Measurements from ENCODE around the gene BTF3. TPM values are rescaled to one million over a fixed set of nuclear protein-coding genes. Genes with fewer than 3 reads are reported as not detected.
"Not testable (repeated sequence)": the region's sequence is repeated elsewhere in the genome, so short reads cannot be mapped to it uniquely, and the experiment has no call there.

The BTF3 gene
- total RNA-seq, 6 experiments from 2014 or later: 637 to 736 (median 692) TPM

DNA sequence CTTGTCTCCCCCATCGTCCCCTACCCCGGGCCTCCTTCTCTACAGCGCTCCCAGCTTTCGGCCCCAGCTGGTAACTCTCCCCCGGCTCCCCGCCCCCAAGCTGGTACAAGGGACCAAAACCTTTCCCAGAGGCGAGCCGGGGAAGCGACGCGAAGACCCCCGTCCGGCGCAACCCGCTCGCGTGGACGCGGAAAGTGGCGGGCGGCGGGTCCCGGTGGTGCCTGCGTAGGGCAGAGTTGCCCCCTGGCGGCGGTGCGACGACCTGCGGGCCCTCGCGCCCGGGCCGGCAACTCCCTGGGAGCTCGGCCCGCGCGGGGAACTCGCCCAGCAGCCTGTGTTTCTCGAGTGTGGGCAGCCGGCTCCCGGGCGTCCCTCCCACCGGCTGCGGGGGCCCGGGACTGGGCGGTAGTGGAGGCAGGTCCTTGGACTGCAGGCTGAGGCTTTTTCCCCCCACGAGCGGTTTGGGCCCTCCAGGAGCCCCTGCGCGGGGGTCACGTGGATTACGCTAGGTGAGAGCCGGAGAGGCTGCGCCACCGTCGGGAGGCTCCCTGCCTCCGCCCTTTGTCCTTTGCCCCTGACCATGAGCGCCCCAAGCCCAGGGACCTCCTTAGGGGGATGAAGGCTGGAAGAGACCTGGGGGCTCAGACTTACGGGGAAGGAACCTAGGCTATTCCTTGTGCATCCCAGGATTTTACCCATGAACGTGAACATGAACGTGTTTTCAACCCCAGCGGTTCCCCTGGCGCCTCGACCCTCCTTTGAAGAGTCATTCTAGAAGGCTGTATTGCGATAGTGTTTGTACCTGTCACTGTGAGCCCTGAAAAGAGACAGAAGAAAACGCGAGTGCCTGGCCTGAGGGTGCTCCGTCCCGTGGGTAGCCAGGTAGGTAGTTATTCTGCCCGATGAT, 46.8 kb upstream of the BTF3 start:
- Mint-ChIP-seq H3K27me3 (ENCODE audit: insufficient read depth) (no peaks in the 10 kb centered on the region; the same call in none of the 2 replicates), H3K36me3 (ENCODE audit: low read depth) (peaks cover 4% of the 10 kb centered on the region), H3K4me1 (ENCODE audit: low read depth) (peaks cover 20% of the 10 kb centered on the region), H3K27ac (peak overlapping the region; percentile 29), H3K4me3 (peak overlapping the region; percentile 88), H3K9me3 (no peaks in the 10 kb centered on the region)
- TF ChIP-seq, protein P1, sequence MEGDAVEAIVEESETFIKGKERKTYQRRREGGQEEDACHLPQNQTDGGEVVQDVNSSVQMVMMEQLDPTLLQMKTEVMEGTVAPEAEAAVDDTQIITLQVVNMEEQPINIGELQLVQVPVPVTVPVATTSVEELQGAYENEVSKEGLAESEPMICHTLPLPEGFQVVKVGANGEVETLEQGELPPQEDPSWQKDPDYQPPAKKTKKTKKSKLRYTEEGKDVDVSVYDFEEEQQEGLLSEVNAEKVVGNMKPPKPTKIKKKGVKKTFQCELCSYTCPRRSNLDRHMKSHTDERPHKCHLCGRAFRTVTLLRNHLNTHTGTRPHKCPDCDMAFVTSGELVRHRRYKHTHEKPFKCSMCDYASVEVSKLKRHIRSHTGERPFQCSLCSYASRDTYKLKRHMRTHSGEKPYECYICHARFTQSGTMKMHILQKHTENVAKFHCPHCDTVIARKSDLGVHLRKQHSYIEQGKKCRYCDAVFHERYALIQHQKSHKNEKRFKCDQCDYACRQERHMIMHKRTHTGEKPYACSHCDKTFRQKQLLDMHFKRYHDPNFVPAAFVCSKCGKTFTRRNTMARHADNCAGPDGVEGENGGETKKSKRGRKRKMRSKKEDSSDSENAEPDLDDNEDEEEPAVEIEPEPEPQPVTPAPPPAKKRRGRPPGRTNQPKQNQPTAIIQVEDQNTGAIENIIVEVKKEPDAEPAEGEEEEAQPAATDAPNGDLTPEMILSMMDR (IDR thresholded peaks at IDR 0.05): peak; percentile 98
- DNase-seq: peak; percentile 32

DNA sequence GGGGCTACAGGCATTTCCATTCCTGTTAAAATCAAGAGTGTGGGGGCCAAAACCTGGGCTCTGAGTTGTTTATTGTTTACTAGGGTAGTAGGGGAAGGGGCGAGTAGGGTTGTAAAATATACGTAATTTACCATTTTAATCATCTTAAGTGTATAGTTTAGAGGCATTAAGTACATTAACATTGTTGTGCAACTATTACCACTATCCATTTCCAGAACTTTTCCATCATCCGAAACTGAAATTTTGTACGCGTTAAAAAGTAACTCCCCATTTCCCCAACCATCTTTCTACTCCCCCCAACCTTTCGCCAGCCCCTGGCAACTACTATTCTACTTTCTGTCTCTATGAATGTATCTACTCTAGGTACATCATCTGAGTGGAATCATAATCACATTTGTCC, 46.0 kb upstream of the BTF3 start:
- no peak for DNase-seq

DNA sequence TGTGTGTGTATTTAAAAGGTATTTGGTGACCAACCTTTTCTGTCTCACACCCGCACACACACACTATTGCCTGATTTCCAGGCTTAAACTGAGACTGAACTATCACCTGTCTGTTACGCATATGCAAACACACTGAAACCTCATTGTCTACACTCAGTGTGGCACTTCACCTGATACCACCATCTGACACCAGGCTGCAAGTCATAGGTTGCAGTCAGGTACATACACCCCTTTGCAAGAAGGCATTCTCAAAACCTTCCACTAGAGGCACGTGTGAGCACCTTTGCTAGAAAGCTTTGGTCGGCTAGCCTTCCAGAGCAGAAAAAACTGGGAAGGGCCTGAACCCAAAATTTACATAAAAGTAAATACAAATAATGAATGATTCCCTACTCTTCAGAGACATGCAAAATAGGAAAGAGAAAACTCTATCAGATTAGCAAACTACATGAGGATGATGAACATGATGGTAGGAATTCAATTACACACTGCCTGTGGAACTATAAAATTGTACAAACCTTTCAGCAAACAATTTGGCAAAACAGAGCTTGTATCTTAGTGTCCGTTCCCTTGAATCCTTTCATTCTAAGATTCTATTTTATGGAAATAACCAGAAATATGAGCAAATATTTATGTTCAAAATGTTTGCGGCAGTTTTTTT, 43.7 kb upstream of the BTF3 start:
- H3K27ac Mint-ChIP-seq: no peak overlapping the region
- H3K27me3 Mint-ChIP-seq (ENCODE audit: insufficient read depth): peaks cover 1% of the 10 kb centered on the region
- TF ChIP-seq, protein P1 (IDR thresholded peaks at IDR 0.05): peak; percentile 83
- H3K9me3 Mint-ChIP-seq: no peaks in the 10 kb centered on the region
- peak; percentile 58 for DNase-seq
- no peak overlapping the region for H3K4me3 Mint-ChIP-seq
- H3K4me1 Mint-ChIP-seq (ENCODE audit: low read depth): peaks cover 12% of the 10 kb centered on the region
- no peaks in the 10 kb centered on the region for H3K36me3 Mint-ChIP-seq (ENCODE audit: low read depth)

More for the DNA sequence above, 46.0 kb upstream of the BTF3 start:
- peaks cover 20% of the 10 kb centered on the region for H3K4me1 Mint-ChIP-seq (ENCODE audit: low read depth)
- H3K27ac Mint-ChIP-seq: no peak overlapping the region
- H3K36me3 Mint-ChIP-seq (ENCODE audit: low read depth): no peaks in the 10 kb centered on the region
- H3K27me3 Mint-ChIP-seq (ENCODE audit: insufficient read depth): no peaks in the 10 kb centered on the region; the same call in none of the 2 replicates
- H3K9me3 Mint-ChIP-seq: no peaks in the 10 kb centered on the region
- no peak overlapping the region for H3K4me3 Mint-ChIP-seq
- TF ChIP-seq, protein P1 (IDR thresholded peaks at IDR 0.05): no peak

DNA sequence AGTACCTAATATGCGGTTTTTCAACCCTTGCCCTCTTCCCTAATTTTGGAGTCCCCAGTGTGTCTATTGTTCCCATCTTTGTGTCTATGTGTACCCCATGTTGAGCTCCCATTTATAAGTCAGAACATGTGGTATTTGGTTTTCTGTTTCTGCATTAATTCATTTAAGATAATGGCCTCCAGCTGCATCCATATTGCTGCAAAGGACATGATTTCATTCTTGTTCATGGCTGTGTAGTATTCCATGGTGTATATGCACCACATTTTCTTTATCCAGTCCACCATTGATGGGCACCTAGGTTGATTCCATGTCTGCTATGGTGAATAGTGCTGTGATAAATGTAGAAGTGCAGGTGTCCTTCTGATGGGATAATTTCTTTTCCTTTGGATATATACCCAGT, 41.8 kb upstream of the BTF3 start:
- H3K9me3 Mint-ChIP-seq; H3K4me3 Mint-ChIP-seq; DNase-seq; H3K27me3 Mint-ChIP-seq (ENCODE audit: insufficient read depth); H3K27ac Mint-ChIP-seq; H3K36me3 Mint-ChIP-seq (ENCODE audit: low read depth): not testable (repeated sequence)
- peaks cover 10% of the 10 kb centered on the region; the same call in 1 of the 2 replicates for H3K4me1 Mint-ChIP-seq (ENCODE audit: low read depth)

DNA sequence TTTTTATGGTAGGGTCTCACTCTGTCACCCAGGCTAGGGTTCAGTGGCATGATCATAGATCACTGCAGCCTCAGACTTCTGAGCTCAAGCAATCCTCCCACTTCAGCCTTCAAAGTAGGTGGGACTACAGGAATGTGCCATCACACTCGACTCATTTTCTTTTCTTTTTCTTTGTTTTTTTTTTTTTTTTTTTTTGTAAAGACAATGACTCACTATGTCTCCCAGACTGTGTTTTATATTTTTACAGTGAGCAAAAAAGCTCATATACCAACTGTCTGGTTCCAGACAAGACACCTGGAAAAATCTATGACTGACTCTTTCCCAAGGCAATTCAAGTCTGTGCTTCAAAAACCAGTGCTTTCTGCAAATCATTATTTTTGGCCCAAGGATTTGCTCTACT, 38.9 kb upstream of the BTF3 start:
- Mint-ChIP-seq H3K27me3 (ENCODE audit: insufficient read depth) (peaks cover 5% of the 10 kb centered on the region; the same call in 1 of the 2 replicates), H3K4me3 (no peak overlapping the region), H3K36me3 (ENCODE audit: low read depth) (no peaks in the 10 kb centered on the region), H3K9me3 (no peaks in the 10 kb centered on the region), H3K27ac (no peak overlapping the region), H3K4me1 (ENCODE audit: low read depth) (peaks cover 15% of the 10 kb centered on the region)
- no peak for DNase-seq
- TF ChIP-seq, protein P1 (IDR thresholded peaks at IDR 0.05): no peak

DNA sequence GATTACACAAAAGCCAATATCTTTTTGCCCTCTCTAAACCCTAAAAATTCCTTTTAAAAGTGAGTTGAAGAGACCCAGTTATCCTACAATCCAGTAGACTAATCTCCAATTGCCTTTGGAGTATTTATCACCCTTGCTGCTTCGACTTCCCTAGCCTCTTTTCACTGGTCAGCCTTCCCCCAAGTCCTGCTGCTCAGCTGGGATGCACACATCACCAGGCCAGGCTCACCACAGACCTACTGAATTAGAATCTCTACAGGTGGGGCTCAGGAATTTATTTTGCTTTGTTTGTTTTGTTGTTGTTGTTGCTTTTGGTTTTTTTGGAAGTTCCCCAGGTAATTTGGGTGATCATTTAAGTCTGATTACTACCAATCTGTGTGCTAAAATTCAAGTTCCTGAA, 38.1 kb upstream of the BTF3 start:
- peaks cover 17% of the 10 kb centered on the region for H3K4me1 Mint-ChIP-seq (ENCODE audit: low read depth)
- DNase-seq: no peak
- TF ChIP-seq, protein P1 (IDR thresholded peaks at IDR 0.05): no peak
- H3K27ac Mint-ChIP-seq: no peak overlapping the region
- H3K27me3 Mint-ChIP-seq (ENCODE audit: insufficient read depth): peaks cover 5% of the 10 kb centered on the region; the same call in 1 of the 2 replicates
- no peaks in the 10 kb centered on the region for H3K9me3 Mint-ChIP-seq
- H3K4me3 Mint-ChIP-seq: no peak overlapping the region
- H3K36me3 Mint-ChIP-seq (ENCODE audit: low read depth): no peaks in the 10 kb centered on the region
